Neural progenitor cell (in vitro differentiated cells): Measurements from ENCODE around the gene IKBKE. TPM values are rescaled to one million over a fixed set of nuclear protein-coding genes. Genes with fewer than 3 reads are reported as not detected.

ENCODE experiments used
- DNase-seq: peaks from one replicate; pipeline ENCODE4 v3.0.0-alpha.2; 2016; ENCODE audit warnings: low spot score
- H2AFZ ChIP-seq: fragments of 200-600 bp; sonication (generic); replicated peaks from 2 replicates; pipeline ENCODE4 v1.6.1; 2016; ENCODE audit warnings: antibody characterized with exemption
- H3F3A ChIP-seq: fragments of 200-600 bp; sonication (generic); 2 replicates; pipeline ENCODE4 v1.6.1; 2016; ENCODE audit warnings: antibody characterized with exemption, low read depth
- H3K27ac ChIP-seq: fragments of 200-600 bp; sonication (generic); 2 replicates; pipeline ENCODE4 v1.5.1; 2016; ENCODE audit warnings: mild to moderate bottlenecking
- H3K27me3 ChIP-seq: fragments of 200-600 bp; sonication (generic); 2 replicates; pipeline ENCODE4 v1.6.1; 2016; ENCODE audit warnings: mild to moderate bottlenecking, moderate library complexity
- H3K36me3 ChIP-seq: fragments of 200-600 bp; sonication (generic); 2 replicates; pipeline ENCODE4 v1.5.1; 2016
- H3K4me1 ChIP-seq: fragments of 200-600 bp; sonication (generic); 2 replicates; pipeline ENCODE4 v1.6.1; 2016; ENCODE audit warnings: mixed run types
- H3K4me2 ChIP-seq: fragments of 200-600 bp; sonication (generic); 2 replicates; pipeline ENCODE4 v1.6.1; 2016
- H3K4me3 ChIP-seq: fragments of 200-600 bp; sonication (generic); 2 replicates; pipeline ENCODE4 v1.5.1; 2016
- H3K79me2 ChIP-seq: fragments of 200-600 bp; sonication (generic); 2 replicates; pipeline ENCODE4 v1.6.1; 2016; ENCODE audit warnings: low read depth
- H3K9ac ChIP-seq: fragments of 200-600 bp; sonication (generic); 2 replicates; pipeline ENCODE4 v1.6.1; 2016
- H3K9me3 ChIP-seq: fragments of 200-600 bp; sonication (generic); 2 replicates; pipeline ENCODE4 v1.5.1; 2016; ENCODE audit warnings: low read depth
- H4K20me1 ChIP-seq: fragments of 200-600 bp; sonication (generic); 2 replicates; pipeline ENCODE4 v1.6.1; 2016; ENCODE audit warnings: low read depth
- H3K27ac Mint-ChIP-seq: 3 replicates; pipeline ENCODE4 v1.8.0; 2021; ENCODE audit warnings: mixed read lengths
- H3K27me3 Mint-ChIP-seq: 2 replicates; pipeline ENCODE4 v1.8.0; 2022; ENCODE audit warnings: low read depth, mild to moderate bottlenecking, inconsistent platforms, moderate library complexity, mixed read lengths; ENCODE audit not compliant: insufficient read depth
- H3K36me3 Mint-ChIP-seq: 3 replicates; pipeline ENCODE4 v1.8.0; 2021; ENCODE audit warnings: mixed read lengths
- H3K4me1 Mint-ChIP-seq: 3 replicates; pipeline ENCODE4 v1.8.0; 2021; ENCODE audit warnings: mixed read lengths
- H3K4me3 Mint-ChIP-seq: 3 replicates; pipeline ENCODE4 v1.8.0; 2021; ENCODE audit warnings: mild to moderate bottlenecking, moderate library complexity, mixed read lengths
- H3K9me3 Mint-ChIP-seq: 3 replicates; pipeline ENCODE4 v1.8.0; 2020; ENCODE audit warnings: mixed read lengths
- CTCF ChIP-seq: fragments of 200-600 bp; sonication (generic); IDR thresholded peaks from 2 replicates; pipeline ENCODE4 v1.5.1; 2017; ENCODE audit warnings: antibody characterized with exemption, mild to moderate bottlenecking
- EZH2 ChIP-seq: fragments of 200-600 bp; sonication (generic); IDR thresholded peaks from 2 replicates; pipeline ENCODE4 v1.6.1; 2017; ENCODE audit warnings: antibody characterized with exemption, mild to moderate bottlenecking, moderate library complexity
- EZH2phosphoT487 ChIP-seq: fragments of 200-600 bp; sonication (generic); IDR thresholded peaks from 2 replicates; pipeline ENCODE4 v1.6.1; 2017; ENCODE audit warnings: antibody characterized with exemption
- total RNA-seq: library from RNA; depleted of rRNA; stranded (reverse); fragments of >200 nt; gene quantifications from 2 replicates; pipeline ENCODE4 v1.2.3, GENCODE V29; 2015; ENCODE audit warnings: low replicate concordance

The IKBKE gene
- total RNA-seq, 1 donor from 2014 or later = 0.26 TPM

GRCh38 chr1:206502403-206502802 lies 32.1 kb downstream of the IKBKE start:
- H3K4me2 ChIP-seq = no peak overlapping the region
- TF ChIP-seq CTCF (no peak), EZH2 (no peak), EZH2phosphoT487 (no peak)
- Mint-ChIP-seq H3K4me1 (peaks cover 7% of the 10 kb centered on the region), H3K36me3 (no peaks in the 10 kb centered on the region), H3K4me3 (no peak overlapping the region), H3K27ac (no peak overlapping the region), H3K9me3 (no peaks in the 10 kb centered on the region), H3K27me3 (peaks cover 26% of the 10 kb centered on the region)
- no peaks in the 10 kb centered on the region for H3K36me3 ChIP-seq
- H3K4me3 ChIP-seq = no peak overlapping the region
- peaks cover 55% of the 10 kb centered on the region for H3K27me3 ChIP-seq
- DNase-seq = no peak
- peaks cover 6% of the 10 kb centered on the region for H3K4me1 ChIP-seq
- no peaks in the 10 kb centered on the region for H3K79me2 ChIP-seq
- H3K9me3 ChIP-seq = no peaks in the 10 kb centered on the region
- no peaks in the 10 kb centered on the region for H4K20me1 ChIP-seq
- H3F3A ChIP-seq = no peaks in the 10 kb centered on the region
- H2AFZ ChIP-seq = no peak overlapping the region
- H3K27ac ChIP-seq = no peak overlapping the region
- H3K9ac ChIP-seq = no peak overlapping the region

GRCh38 chr1:206502812-206503211 lies 32.5 kb downstream of the IKBKE start:
- Histone ChIP-seq H3K79me2 (no peaks in the 10 kb centered on the region), H3K27ac (no peak overlapping the region), H3K27me3 (peaks cover 59% of the 10 kb centered on the region), H3K9ac (no peak overlapping the region), H3K4me2 (no peak overlapping the region), H2AFZ (no peak overlapping the region), H3K36me3 (no peaks in the 10 kb centered on the region), H3K4me3 (no peak overlapping the region), H3F3A (no peaks in the 10 kb centered on the region), H3K4me1 (peaks cover 6% of the 10 kb centered on the region), H3K9me3 (no peaks in the 10 kb centered on the region), H4K20me1 (no peaks in the 10 kb centered on the region)
- no peak overlapping the region for H3K27ac Mint-ChIP-seq
- H3K36me3 Mint-ChIP-seq = no peaks in the 10 kb centered on the region
- no peak for DNase-seq
- no peaks in the 10 kb centered on the region for H3K9me3 Mint-ChIP-seq
- H3K4me3 Mint-ChIP-seq = no peak overlapping the region
- peaks cover 26% of the 10 kb centered on the region for H3K27me3 Mint-ChIP-seq
- TF ChIP-seq CTCF (no peak), EZH2phosphoT487 (no peak), EZH2 (no peak)
- peaks cover 7% of the 10 kb centered on the region for H3K4me1 Mint-ChIP-seq

GRCh38 chr1:206503591-206504362 lies 33.5 kb downstream of the IKBKE start:
- Histone ChIP-seq H3K9me3 (no peaks in the 10 kb centered on the region), H3K27ac (no peak overlapping the region), H3K9ac (no peak overlapping the region), H3K4me1 (peaks cover 6% of the 10 kb centered on the region), H4K20me1 (peaks cover 8% of the 10 kb centered on the region), H3F3A (no peaks in the 10 kb centered on the region), H3K27me3 (peaks cover 69% of the 10 kb centered on the region), H3K36me3 (no peaks in the 10 kb centered on the region), H3K4me3 (no peak overlapping the region), H3K79me2 (no peaks in the 10 kb centered on the region), H3K4me2 (no peak overlapping the region), H2AFZ (no peak overlapping the region)
- no peaks in the 10 kb centered on the region for H3K36me3 Mint-ChIP-seq
- peaks cover 34% of the 10 kb centered on the region for H3K27me3 Mint-ChIP-seq
- H3K27ac Mint-ChIP-seq = no peak overlapping the region
- no peaks in the 10 kb centered on the region for H3K9me3 Mint-ChIP-seq
- peaks cover 12% of the 10 kb centered on the region for H3K4me1 Mint-ChIP-seq
- TF ChIP-seq EZH2phosphoT487 (no peak), EZH2 (no peak), CTCF (no peak)
- H3K4me3 Mint-ChIP-seq = no peak overlapping the region
- DNase-seq = no peak
